Nephron progenitor cell (in vitro differentiated cells): ENCODE results near the gene MED13.

Experiments used
- DNase-seq: peaks from one replicate; pipeline ENCODE4 v3.0.0; 2021
- H3K27ac Mint-ChIP-seq: 2 replicates; pipeline ENCODE4 v1.8.0; 2021; ENCODE audit warnings: mild to moderate bottlenecking, moderate library complexity, mixed read lengths
- H3K27me3 Mint-ChIP-seq: 2 replicates; pipeline ENCODE4 v1.8.0; 2021; ENCODE audit warnings: mild to moderate bottlenecking, low read depth, mixed read lengths; ENCODE audit not compliant: poor library complexity
- H3K36me3 Mint-ChIP-seq: 2 replicates; pipeline ENCODE4 v1.8.0; 2021; ENCODE audit warnings: low read depth, mixed read lengths
- H3K4me1 Mint-ChIP-seq: 2 replicates; pipeline ENCODE4 v1.8.0; 2021; ENCODE audit warnings: mixed read lengths
- H3K4me3 Mint-ChIP-seq: 2 replicates; pipeline ENCODE4 v1.8.0; 2021; ENCODE audit warnings: mild to moderate bottlenecking, moderate library complexity, mixed read lengths
- H3K9me3 Mint-ChIP-seq: 2 replicates; pipeline ENCODE4 v1.8.0; 2021; ENCODE audit warnings: mild to moderate bottlenecking, moderate library complexity, mixed read lengths
- CTCF ChIP-seq: fragments of 200-600 bp; sonication (generic); IDR thresholded peaks from 2 replicates; pipeline ENCODE4 v1.5.0; 2021; ENCODE audit warnings: antibody characterized with exemption

Gene MED13

GRCh38 chr17:62065611-62066468 lies 762 bp upstream of the MED13 start:
- H3K36me3 Mint-ChIP-seq = peaks cover 14% of the 10 kb centered on the region
- peak; percentile 99 for DNase-seq
- TF ChIP-seq CTCF = peak; percentile 93

GRCh38 chr17:62064029-62064790 lies 868 bp downstream of the MED13 start:
- H3K4me1 Mint-ChIP-seq = peaks cover 42% of the 10 kb centered on the region
- no peak for TF ChIP-seq CTCF
- H3K36me3 Mint-ChIP-seq = peaks cover 19% of the 10 kb centered on the region
- H3K9me3 Mint-ChIP-seq = no peaks in the 10 kb centered on the region
- peak overlapping the region; percentile 97 for H3K4me3 Mint-ChIP-seq
- H3K27me3 Mint-ChIP-seq = no peaks in the 10 kb centered on the region
- H3K27ac Mint-ChIP-seq = peak overlapping the region; percentile 85
- DNase-seq = no peak

More at GRCh38 chr17:62065611-62066468, 762 bp upstream of the MED13 start:
- Mint-ChIP-seq H3K4me1 (peaks cover 29% of the 10 kb centered on the region), H3K4me3 (peak overlapping the region; percentile 97), H3K27ac (peak overlapping the region; percentile 99), H3K9me3 (no peaks in the 10 kb centered on the region), H3K27me3 (no peaks in the 10 kb centered on the region)

DNA sequence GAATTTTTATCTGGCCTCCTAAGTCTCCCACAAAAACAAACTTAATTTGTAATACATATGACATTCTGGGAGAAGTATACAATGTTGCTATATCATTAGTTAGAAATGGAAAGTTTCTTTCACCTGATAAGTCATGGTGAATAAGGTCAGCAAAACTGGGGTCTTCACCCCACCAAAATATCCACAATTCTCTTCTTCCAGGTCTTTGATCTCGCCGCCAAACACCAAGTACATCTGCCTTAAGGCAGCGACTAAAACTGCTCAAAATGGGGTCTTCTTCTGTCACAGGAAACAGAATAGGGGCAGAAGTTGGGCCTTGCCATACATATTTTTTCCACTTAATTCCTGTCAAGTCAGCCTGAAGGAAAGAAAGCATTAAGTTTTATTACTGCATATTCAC lies 2.1 kb downstream of the MED13 start:
- DNase-seq = no peak
- Mint-ChIP-seq H3K4me1 (peaks cover 51% of the 10 kb centered on the region), H3K9me3 (no peaks in the 10 kb centered on the region), H3K36me3 (peaks cover 25% of the 10 kb centered on the region), H3K27ac (no peak overlapping the region), H3K4me3 (peak overlapping the region; percentile 97), H3K27me3 (no peaks in the 10 kb centered on the region)
- TF ChIP-seq CTCF = no peak

GRCh38 chr17:62062302-62062701 lies 2.8 kb downstream of the MED13 start:
- no peak for DNase-seq
- H3K9me3 Mint-ChIP-seq = no peaks in the 10 kb centered on the region
- no peaks in the 10 kb centered on the region for H3K27me3 Mint-ChIP-seq
- peak overlapping the region; percentile 14 for H3K27ac Mint-ChIP-seq
- peaks cover 25% of the 10 kb centered on the region for H3K36me3 Mint-ChIP-seq
- H3K4me1 Mint-ChIP-seq = peaks cover 54% of the 10 kb centered on the region
- peak overlapping the region; percentile 97 for H3K4me3 Mint-ChIP-seq
- no peak for TF ChIP-seq CTCF

DNA sequence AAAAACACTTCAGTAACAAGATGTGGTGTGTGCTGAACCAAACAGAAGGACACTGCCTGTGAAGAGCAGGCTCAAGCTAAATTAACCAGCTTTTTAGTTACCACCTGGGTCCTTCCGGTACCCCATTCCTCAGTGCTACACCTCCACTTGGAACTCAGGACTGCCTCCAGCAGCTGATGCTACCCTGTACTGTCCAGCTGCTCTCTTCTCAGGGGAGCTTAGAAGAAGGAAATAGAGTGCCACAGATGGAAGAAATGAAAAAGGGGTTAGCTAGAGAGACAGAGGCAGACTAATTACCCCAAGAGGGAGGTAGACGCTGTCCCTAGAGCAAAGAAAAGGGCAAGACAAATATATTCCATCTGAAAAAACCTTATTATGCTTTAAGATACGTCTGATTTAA lies 5.7 kb downstream of the MED13 start:
- no peak for TF ChIP-seq CTCF
- Mint-ChIP-seq H3K27ac (peak overlapping the region; percentile 23), H3K9me3 (no peaks in the 10 kb centered on the region), H3K4me1 (peaks cover 65% of the 10 kb centered on the region), H3K27me3 (no peaks in the 10 kb centered on the region), H3K4me3 (peak overlapping the region; percentile 61), H3K36me3 (peaks cover 36% of the 10 kb centered on the region)
- DNase-seq = no peak
